HG02981 (cell line): ENCODE data around the gene AHCYL1.
"Not testable (repeated sequence)": the region's sequence is repeated elsewhere in the genome, so short reads cannot be mapped to it uniquely, and the experiment has no call there.

Experiments
- ATAC-seq: cut with Tn5 transposase; IDR thresholded peaks from one replicate; pipeline ENCODE4 v1.9.1; 2021; ENCODE audit warnings: mild to moderate bottlenecking, moderate library complexity; ENCODE audit not compliant: unreplicated experiment

The AHCYL1 gene

GRCh38 chr1:109984456-109985246, at the start of gene AHCYL1:
TSS of gene AHCYL1 (plus strand) at chr1:109984765. CDS start at chr1:109985053, 288 bp downstream.
- peak; percentile 96 for ATAC-seq

- ATAC-seq, result no peak
Observed at GRCh38 chr1:109935451-109935900, 49.1 kb upstream of the AHCYL1 start.

- ATAC-seq, result no peak
Observed at GRCh38 chr1:109937738-109938137, 46.8 kb upstream of the AHCYL1 start.

- no peak for ATAC-seq
Observed at GRCh38 chr1:109938556-109938955, 46.0 kb upstream of the AHCYL1 start.

GRCh38 chr1:109942434-109942833, 42.1 kb upstream of the AHCYL1 start:
- no peak for ATAC-seq

GRCh38 chr1:109944541-109944940, 40.0 kb upstream of the AHCYL1 start:
- ATAC-seq, result no peak

- no peak for ATAC-seq
Observed at GRCh38 chr1:109946511-109946910, 38.1 kb upstream of the AHCYL1 start.

GRCh38 chr1:109947582-109948284, 36.8 kb upstream of the AHCYL1 start:
- no peak for ATAC-seq

- ATAC-seq, result no peak
Observed at GRCh38 chr1:109948285-109948630, 36.3 kb upstream of the AHCYL1 start.

- no peak for ATAC-seq
Observed at GRCh38 chr1:109950038-109950437, 34.5 kb upstream of the AHCYL1 start.

- ATAC-seq, result no peak
Observed at GRCh38 chr1:109950509-109950908, 34.1 kb upstream of the AHCYL1 start.

- ATAC-seq, result not testable (repeated sequence)
Observed at GRCh38 chr1:109951501-109951900, 33.1 kb upstream of the AHCYL1 start.

- no peak for ATAC-seq
Observed at GRCh38 chr1:109954041-109954512, 30.5 kb upstream of the AHCYL1 start.

- no peak for ATAC-seq
Observed at GRCh38 chr1:109959632-109959973, 25.0 kb upstream of the AHCYL1 start.

GRCh38 chr1:109959974-109960744, 24.4 kb upstream of the AHCYL1 start:
- ATAC-seq, result no peak

- ATAC-seq, result no peak
Observed at GRCh38 chr1:109960745-109961094, 23.8 kb upstream of the AHCYL1 start.

- no peak for ATAC-seq
Observed at GRCh38 chr1:109963864-109964263, 20.7 kb upstream of the AHCYL1 start.

- no peak for ATAC-seq
Observed at GRCh38 chr1:109969146-109969829, 15.3 kb upstream of the AHCYL1 start.

GRCh38 chr1:109969907-109970306, 14.7 kb upstream of the AHCYL1 start:
- peak; percentile 54 for ATAC-seq

GRCh38 chr1:109971559-109971958, 13.0 kb upstream of the AHCYL1 start:
- ATAC-seq, result no peak

- ATAC-seq, result no peak
Observed at GRCh38 chr1:109974191-109974590, 10.4 kb upstream of the AHCYL1 start.
